ENCODE measurements around the gene TPD52L3.
A peak's percentile ranks its signal among the peaks of the same experiment; 100 is the strongest.

The TPD52L3 gene

DNA sequence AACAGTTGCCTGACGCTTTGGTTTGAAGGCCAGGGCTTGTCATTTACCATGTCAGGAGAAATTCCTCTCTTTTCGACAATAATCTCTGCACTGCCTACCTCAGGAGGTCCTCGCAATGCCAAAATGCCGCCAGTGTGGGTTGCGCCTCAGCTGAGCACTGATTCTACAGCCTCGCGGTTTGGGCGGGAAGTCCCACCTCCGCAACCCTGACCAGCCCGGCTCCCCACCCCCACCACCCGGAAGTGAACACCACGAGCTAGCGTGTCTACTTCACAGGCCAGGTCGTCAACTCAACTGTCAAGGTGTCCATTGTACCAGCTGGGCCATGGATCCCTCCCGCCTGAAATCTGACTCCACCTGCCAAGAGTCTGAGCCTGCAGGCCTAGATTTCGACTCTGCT is at the start of gene TPD52L3:
TSS of gene TPD52L3 (plus strand) at position 273 of the 400 bp plus-strand sequence. CDS start 221 bp downstream, outside the sequence.
- no peak for DNase-seq (ENCODE audit: low read depth)

DNA sequence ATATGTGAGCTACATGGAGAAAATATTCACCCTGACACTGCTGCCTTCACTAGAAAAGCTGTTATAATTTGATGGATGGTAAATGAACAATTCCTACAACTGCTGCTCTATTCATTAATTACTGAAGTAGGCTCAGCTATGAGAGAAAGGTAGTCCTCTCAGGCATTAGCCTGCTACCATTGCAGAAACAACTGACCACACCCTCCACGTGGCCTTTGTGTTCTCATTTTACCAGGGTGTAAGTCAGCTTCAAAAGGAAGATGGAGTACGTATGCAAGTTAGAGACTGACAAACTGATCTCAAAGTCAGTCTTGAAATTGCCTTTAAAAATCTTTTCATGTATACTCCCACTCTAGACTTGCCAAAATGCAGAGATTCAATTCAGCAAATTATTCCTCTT is 26.3 kb upstream of the TPD52L3 start:
- DNase-seq (ENCODE audit: low read depth) = no peak

DNA sequence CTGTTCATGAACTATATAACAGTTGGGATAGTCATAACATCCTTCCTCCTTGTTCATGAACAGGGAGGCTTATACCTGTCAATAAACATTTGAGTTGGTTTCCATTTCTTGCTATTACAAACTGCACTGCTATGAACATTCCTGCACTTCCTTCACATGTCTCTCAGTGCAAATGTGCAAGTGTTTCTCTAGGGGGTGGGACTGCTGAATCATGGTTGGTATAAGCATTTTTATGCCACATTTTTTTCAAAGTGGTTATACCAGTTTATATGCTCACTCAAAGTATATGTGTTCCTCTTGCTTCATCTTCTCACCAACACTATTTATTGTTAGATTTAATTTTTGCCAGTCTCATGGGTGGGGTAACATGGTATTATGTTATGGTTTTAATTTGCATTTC is 25.8 kb upstream of the TPD52L3 start:
- DNase-seq (ENCODE audit: low read depth) = peak; percentile 2

DNA sequence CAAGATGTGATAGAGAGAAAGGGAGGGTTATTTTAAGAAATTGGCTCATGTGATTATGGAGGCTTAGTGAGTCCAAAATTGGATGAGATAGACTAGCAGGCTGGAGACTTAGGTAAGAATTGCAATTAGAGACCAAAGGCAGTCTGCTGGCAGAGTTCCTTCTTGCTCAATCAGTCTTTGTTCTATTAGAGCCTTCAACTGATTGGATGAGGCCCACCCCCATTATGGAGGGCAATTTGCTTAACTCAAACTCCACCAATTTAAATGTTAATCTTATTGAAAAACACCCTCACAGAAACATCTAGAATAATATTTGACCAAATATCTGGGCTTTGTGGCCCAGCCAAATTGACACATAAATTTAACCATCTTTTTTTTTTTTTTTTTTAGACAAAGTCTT is 23.9 kb upstream of the TPD52L3 start:
- no peak for DNase-seq (ENCODE audit: low read depth)

DNA sequence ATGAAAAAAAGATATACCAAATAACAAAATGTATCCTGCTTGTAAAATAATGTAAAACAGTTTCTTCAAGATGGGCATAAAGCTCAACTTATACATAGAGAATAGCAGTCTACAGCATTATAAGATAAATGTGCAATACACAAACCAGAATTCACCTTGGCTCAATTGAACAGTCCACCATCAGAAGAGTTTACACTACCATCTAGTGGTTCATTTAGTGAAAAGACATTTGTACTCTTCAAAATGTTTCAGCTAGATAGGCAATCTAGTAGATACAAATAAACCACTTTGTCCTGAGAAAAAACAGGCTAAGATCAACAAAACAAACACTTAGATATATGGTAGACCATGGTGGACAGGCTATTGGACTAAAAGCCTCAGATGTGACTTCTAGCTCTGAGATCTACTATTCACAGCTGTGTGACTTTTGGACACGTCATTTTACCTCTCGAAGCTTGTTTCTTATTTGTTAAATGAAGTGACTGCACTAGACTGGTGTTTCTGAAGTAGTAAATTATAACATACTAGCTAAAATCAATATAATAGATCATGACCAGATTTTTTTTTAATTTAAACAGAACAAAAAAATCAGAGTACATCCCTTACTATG is 22.1 kb upstream of the TPD52L3 start:
- DNase-seq (ENCODE audit: low read depth) = peak; percentile 38

DNA sequence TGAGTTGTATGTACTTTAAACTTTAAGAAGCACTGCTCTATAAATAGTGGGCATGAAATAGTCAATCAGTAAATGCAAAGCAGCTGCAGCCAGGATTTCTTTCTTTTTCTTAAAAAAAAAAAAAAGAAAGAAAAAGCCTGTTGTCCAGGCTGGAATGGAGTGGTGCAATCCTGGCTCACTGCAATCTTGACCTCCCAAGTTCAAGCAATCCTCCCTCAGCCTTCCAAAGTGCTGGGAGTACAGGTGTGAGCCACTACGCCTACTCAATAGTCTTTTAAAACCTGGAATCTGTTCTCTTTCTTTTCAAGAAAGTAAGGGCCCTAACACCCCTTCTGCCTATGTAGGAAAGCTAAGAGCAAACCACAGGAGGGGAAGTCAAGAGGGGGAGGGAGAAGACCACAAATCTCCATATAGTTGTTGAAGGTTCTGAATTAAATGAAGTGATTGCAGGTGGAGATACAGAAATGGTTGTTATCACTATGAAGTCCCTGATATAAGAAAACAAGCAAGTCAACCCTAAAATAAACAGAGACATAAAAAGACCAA is 20.6 kb upstream of the TPD52L3 start:
- no peak for DNase-seq (ENCODE audit: low read depth)

DNA sequence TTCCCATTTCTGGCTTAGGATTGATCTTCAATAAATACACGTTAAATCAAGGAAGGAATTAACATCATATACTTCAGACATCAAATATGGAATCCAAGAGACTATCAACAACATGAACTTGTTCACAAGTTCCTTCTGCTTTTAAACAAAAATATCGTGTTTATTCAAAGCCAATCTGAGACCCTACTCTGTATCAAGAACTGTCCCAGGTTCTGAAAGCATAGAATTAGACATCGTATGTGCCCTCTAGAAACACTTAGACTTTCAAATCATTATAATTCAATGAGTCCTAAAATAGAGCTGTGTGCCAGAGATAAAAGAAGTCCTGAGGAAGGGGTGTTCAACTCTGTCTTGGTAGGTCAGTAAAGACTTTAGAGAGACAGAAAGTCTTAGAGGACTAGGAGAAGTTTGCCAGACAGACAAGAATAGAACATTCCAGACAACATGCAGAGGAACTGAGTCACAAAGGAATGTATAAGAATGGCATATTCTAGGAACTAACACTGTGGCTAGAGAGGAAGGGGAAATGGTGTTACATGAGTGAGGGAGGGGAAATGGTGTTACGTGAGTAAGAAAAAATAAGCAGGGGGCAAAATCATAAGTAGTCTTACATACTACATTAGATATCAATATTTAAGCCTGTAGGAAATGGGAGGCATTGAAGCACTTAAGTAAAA is 2.9 kb downstream of the TPD52L3 start:
- no peak for DNase-seq (ENCODE audit: low read depth)

DNA sequence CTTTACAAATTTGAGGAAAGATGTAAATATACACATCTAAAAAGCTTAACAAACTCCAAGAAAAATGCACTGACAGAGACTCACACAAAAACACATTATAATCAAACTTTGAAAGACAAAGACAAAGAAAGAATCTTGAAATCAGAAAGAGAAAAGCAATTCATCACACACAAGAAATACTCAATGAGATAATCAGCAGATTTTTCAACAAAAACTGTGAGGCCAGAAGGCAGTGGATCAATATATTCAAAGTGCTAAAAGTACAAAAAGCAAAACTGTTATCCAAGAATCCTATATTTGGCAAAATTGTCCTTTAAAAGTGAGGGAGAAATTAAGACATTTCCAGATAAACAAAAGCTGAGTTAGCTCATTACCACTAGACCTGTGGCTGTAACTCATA is 6.1 kb downstream of the TPD52L3 start:
- no peak for DNase-seq (ENCODE audit: low read depth)

DNA sequence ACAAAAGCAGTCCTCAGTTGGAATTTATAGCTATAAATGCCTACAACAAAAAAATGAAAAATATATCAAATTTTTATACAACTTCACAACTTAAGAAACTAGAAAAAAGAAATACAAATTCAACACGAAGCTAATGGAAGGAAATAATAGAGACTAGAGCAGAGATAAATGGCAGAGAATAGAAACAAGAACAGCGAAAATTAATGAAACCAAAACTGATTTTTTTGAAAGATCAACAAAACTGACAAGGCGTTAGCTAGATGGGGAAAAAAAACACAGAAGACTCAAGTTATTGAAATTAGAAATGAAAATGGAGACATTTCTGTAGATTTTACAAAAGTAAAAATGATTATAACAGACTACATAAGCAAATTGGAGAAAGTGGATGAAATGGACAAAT is 20.6 kb downstream of the TPD52L3 start:
- DNase-seq (ENCODE audit: low read depth) = no peak

DNA sequence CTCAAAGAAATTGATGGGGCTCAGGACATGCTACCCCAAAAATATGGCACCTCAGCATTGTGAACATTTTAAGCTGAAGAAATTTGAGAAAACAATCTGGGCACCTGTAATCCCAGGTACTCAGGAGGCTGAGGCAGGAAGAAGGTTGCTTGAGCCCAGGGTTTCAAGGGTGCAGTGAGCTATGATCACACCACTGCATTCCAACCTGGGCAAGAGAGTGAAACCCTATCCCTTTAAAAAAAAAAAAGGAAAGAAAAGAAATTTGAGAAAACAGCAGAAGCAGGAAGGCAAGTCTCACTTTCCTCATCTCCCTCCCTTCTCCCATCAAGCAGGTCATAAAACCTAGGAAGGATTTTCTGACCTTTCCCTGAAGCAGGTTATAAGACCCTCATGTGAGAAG is 23.6 kb downstream of the TPD52L3 start:
- DNase-seq (ENCODE audit: low read depth) = no peak

DNA sequence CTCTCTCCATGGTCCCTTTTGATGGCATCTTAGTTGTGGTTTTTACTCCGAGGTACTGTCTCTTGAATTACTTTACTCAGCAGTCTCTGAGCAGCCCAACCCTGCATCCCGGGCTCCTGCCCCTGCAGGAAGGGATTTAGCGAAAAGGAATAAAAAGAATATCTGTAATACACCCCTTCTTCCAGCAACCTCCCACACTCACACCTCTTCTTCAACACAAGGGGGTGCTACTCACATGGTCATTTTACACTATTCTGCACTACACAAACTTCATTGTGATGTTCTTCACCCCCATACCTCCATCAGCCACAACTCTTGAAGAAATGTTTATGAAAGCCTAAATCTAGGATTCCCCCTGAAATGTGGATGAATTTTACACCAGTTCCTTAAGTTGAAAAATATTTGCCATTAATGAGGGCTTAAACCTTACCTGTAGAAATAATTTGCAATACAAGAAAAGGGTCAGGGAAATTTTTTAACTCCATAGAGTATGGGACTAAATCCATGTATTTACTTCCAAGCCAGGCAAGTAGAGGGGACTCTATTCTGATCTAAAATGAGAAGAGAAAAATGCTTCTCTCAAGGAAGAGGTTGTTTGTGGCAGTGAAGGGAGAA is 26.0 kb downstream of the TPD52L3 start:
- DNase-seq (ENCODE audit: low read depth) = peak; percentile 78

DNA sequence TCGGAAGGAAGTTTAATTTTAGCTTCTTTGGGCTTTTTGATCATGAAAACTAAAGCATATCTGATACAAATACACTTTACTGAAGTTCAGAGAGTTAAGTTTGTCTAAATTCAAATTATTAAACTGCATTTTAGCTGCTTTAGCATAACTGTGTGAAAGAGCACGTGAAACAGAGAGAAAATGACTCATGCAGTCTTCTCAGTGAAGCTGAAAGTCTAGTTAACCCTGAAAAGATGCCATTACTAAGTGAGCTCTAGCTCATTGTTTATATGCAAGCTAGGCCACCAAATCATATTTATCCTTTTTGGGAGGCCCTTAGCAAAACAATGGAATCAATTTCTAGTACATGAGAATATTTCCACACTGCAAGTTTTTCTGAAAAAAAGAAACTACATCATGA is 27.6 kb downstream of the TPD52L3 start:
- peak; percentile 65 for DNase-seq (ENCODE audit: low read depth)

DNA sequence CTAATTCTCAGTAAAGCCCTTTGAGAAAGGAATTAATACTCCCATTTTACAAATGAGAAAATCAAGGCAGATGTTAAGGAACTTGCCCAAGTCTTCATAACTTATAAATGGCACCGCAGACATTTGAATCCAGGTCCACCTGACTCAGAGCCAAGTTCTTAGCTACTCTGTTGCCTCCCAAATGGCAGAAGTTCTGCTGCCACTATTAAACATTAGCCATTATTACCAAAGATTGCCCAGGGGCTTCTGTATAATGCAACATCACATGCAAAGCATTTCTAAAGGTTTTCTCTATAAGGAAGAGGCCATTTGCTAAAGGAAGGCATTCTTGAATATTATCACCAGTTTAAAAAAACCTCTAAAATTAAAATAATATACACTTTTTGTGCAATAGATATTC is 28.3 kb downstream of the TPD52L3 start:
- peak; percentile 20 for DNase-seq (ENCODE audit: low read depth)

DNA sequence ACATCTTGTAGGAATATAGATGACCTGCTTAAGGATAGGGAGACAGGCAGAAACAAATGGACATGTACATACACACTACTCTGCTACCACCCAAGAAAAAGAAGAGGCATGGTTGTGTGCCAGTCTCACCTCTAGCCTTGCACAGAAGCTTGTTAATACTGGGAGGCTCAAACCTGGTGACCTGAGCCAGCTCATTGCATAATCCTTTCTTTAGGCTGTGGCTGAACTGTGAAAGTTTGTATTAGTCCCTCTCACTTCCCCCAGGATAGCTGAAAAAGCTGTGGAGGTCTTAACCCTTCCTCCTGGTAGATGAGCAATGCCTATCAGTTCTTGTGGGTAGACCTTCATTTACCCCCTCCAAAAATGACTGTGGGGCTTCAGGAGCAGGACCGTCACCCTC is 28.7 kb downstream of the TPD52L3 start:
- no peak for DNase-seq (ENCODE audit: low read depth)

DNA sequence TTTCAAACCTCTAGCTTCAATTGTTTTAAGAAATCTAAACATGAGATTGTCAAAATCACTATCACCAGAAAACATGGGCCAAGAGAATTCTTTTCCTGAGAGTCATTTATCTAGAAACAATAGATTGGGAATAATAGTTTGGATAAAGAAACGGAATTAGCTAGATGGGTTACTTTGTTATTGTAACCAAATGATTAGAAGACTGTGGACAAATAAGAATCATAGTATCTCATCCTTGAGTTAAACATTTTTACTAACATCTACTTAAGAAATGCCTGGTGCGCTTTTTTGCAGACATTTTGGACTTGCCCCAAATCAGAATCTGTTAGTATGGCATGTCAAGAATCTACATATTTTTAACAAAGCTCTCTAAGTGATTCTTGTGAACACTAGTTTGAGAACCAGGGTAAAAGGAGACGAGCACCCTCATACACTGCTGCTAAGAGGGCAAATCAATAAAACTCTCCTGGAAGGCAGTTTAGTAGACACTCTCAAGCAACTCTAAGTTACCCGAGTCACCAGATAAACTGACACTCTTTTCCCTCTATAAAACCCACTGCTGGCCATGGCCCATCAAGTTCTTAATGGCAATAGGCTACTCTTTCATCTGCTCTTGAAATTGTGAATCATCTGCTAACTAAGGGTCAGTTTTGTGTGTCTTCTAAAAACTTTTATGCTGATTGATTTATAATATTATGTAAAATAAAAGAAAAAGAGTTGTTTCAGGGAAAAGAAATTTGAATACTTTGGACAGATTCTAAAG is 39.1 kb downstream of the TPD52L3 start:
- DNase-seq (ENCODE audit: low read depth) = peak; percentile 20

DNA sequence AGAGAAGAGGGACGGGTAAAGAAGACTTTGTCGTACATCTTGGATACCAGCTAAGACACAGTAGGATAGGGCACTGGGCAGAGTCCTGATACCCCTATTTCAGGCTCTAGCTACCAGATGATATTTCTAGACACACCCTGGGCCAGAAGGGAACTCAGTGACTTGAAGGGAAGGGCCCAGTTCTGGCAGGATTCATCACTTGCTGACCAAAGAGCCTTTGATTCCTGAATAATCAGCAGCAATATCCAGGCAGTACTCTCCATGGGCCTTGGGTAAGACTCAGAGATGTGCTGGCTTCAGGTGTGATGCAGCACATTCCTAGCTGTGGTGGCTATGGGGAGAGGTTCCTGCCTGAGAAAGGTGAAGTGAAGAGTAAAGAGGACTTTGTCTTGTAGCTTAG is 40.7 kb downstream of the TPD52L3 start:
- DNase-seq (ENCODE audit: low read depth) = no peak

Measured in EH (cell line).